Measurements from ENCODE around the gene PLEKHM3.
"Not testable (repeated sequence)": the region's sequence is repeated elsewhere in the genome, so short reads cannot be mapped to it uniquely, and the experiment has no call there.

- TF ChIP-seq ZNF626 (tag by site-specific recombination; IDR thresholded peaks at IDR 0.05); ZNF777 (tag by site-specific recombination; IDR thresholded peaks at IDR 0.05; ENCODE audit: borderline replicate concordance); ZBTB10 (tag by site-specific recombination; IDR thresholded peaks at IDR 0.05); ZBTB26 (tag by site-specific recombination; optimal IDR thresholded peaks at IDR 0.05); CTCF (tag by site-specific recombination; IDR thresholded peaks at IDR 0.05); ZBTB20 (tag by site-specific recombination; IDR thresholded peaks at IDR 0.05); REST (tag by site-specific recombination; IDR thresholded peaks at IDR 0.05); ZNF580 (tag by site-specific recombination; IDR thresholded peaks at IDR 0.05); ZNF214 (tag by site-specific recombination; IDR thresholded peaks at IDR 0.05; ENCODE audit: borderline replicate concordance): not testable (repeated sequence)
Measured at GRCh38 chr2:207949245-207949644, 76.1 kb downstream of the PLEKHM3 start.
